Retinal pigment epithelial cell (primary cell): Measurements from ENCODE around the gene DNMT3A.

Experiments used
- DNase-seq: peaks from one replicate; pipeline ENCODE4 v3.0.0-alpha.2; 2010; ENCODE audit warnings: low read depth
- H3K4me3 ChIP-seq: 2 replicates; pipeline ENCODE4 v1.5.1; 2011; ENCODE audit warnings: mild to moderate bottlenecking, low read length, control low read depth, moderate library complexity
- TF ChIP-seq, protein P1 (sequence below): conservative IDR thresholded peaks from 2 replicates; pipeline ENCODE4 v1.5.1; 2011; ENCODE audit warnings: low read depth, low read length, control low read depth, inconsistent platforms

Gene DNMT3A

GRCh38 chr2:25343187-25343825 lies 1.6 kb upstream of the DNMT3A start:
- H3K4me3 ChIP-seq = no peak overlapping the region
- TF ChIP-seq, protein P1, sequence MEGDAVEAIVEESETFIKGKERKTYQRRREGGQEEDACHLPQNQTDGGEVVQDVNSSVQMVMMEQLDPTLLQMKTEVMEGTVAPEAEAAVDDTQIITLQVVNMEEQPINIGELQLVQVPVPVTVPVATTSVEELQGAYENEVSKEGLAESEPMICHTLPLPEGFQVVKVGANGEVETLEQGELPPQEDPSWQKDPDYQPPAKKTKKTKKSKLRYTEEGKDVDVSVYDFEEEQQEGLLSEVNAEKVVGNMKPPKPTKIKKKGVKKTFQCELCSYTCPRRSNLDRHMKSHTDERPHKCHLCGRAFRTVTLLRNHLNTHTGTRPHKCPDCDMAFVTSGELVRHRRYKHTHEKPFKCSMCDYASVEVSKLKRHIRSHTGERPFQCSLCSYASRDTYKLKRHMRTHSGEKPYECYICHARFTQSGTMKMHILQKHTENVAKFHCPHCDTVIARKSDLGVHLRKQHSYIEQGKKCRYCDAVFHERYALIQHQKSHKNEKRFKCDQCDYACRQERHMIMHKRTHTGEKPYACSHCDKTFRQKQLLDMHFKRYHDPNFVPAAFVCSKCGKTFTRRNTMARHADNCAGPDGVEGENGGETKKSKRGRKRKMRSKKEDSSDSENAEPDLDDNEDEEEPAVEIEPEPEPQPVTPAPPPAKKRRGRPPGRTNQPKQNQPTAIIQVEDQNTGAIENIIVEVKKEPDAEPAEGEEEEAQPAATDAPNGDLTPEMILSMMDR = no peak
- no peak for DNase-seq

GRCh38 chr2:25342372-25343186 lies 854 bp upstream of the DNMT3A start:
- TF ChIP-seq, protein P1 = peak; percentile 87
- peak; percentile 52 for DNase-seq
- H3K4me3 ChIP-seq = peak overlapping the region; percentile 47

- H3K4me3 ChIP-seq = peak overlapping the region; percentile 54
- no peak for DNase-seq
- TF ChIP-seq, protein P1 = no peak
These were observed 556 bp downstream of the DNMT3A start for GRCh38 chr2:25341011-25341727.

- peak overlapping the region; percentile 54 for H3K4me3 ChIP-seq
- TF ChIP-seq, protein P1 = no peak
- DNase-seq = no peak
These were observed 1.4 kb downstream of the DNMT3A start for GRCh38 chr2:25340181-25340921.

DNA sequence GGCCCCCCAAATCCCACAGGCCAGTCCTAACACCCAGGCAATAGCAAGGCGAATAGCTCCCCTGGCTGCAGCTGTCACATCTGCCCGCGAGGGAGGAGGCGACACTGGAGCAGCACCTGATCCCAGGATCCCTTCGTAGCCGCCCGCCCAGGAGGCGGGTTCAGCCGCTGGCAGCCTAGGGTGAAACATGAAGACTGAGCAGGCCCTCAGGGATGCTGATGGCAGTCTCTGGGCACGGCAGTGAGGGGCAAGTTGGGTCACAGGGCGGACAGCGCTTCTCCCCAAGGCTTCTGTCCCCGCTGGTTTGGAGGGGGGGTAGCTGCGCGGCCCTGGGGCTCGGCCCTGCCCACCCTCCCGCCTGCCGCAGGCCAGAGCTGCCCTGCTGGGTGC lies 1.9 kb downstream of the DNMT3A start:
- TF ChIP-seq, protein P1 = peak; percentile 8
- no peak for DNase-seq
- peak overlapping the region; percentile 54 for H3K4me3 ChIP-seq

GRCh38 chr2:25339211-25339674 lies 2.5 kb downstream of the DNMT3A start:
- H3K4me3 ChIP-seq = no peak overlapping the region
- DNase-seq = no peak

More at GRCh38 chr2:25339211-25339674, 2.5 kb downstream of the DNMT3A start:
- TF ChIP-seq, protein P1 = no peak
